HL-60/S4 treated with phorbol 12-myristate 13-acetate at 8.2 ng/mL for 4 days and 3 days (cell line): ENCODE results near the gene MYEOV.

Experiments used
- in situ Hi-C: fragments of 300-500 bp; cut with MboI; formaldehyde crosslinking; loops from 2 replicates; pipeline ENCODE4 v1.15.0; 2022; ENCODE audit warnings: low sequenced_read_pairs

The MYEOV gene

GRCh38 chr11:69314555-69314954 is 20.6 kb downstream of the MYEOV start:
- in situ Hi-C loops = no loop called here

- in situ Hi-C loops = no loop called here
These were observed 23.0 kb downstream of the MYEOV start for GRCh38 chr11:69316956-69317355.

GRCh38 chr11:69317401-69318092 is 23.6 kb downstream of the MYEOV start:
- in situ Hi-C loops = no loop called here

DNA sequence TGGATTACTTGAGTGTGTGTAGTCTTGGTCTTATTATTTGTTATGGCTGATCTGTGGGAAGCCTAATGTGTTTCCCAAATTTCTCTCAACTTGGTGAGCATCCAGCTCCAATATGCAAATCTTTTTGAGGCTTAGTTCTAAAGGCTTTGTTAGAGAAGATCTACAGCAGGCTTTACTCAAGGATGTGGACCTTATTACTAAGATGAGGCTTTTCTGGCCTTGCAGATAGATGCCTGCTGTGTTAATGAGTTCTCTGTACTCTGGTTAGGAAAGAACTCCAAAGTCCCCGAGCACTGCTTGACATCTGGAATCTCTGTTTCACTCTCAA is 24.1 kb downstream of the MYEOV start:
- in situ Hi-C loops = no loop called here

GRCh38 chr11:69319255-69320106 is 25.5 kb downstream of the MYEOV start:
- in situ Hi-C loops = no loop called here

GRCh38 chr11:69320326-69320725 is 26.4 kb downstream of the MYEOV start:
- in situ Hi-C loops = no loop called here

DNA sequence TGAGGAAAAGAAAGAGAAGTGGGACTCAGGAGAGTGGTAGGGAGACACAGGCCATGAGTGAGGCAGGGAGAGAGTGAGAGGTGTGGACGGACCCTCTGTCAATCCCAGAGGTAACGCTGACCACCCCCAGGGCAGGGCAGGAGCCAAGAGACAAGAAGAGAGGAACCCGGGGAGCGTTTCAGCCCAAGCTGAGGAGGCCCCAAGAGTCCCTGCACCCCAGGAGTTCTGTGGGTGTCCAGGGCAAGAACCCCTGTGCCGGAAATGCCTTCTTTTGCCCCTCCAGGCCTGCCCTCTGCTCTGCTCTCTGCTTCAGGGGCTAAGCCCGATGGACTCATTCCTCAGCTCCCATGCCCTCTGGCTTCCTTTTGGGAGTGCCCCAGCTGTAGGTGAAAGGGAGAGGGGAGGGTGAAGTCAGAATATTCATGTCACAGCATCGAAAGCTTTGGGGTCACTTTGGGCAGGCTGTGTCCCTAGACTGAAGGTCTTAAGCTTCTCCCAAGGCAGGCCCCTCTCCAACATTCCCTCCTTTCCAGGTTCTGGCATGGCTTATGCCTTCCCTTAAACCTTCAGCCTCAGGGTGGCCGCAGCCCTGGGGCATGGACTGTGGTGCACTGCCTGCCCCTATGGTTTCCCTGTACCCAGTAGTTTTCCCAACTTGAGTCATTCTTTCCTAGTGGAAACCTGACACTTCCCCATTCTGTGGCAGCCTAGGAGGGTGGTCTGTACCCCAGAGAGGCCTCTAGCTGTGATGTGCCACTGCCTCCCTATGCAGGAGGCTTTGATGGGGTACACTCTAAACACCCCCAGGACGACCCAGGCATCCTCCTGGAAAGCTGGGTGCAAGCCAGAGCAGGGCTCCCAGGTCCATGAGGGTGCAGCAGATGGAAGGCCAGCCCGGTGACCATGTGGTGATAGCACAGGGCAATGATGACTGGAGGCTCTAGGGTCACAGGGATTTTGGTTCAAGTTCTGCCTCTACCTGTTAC is 27.1 kb downstream of the MYEOV start:
- in situ Hi-C loops = no loop called here

GRCh38 chr11:69321877-69322361 is 28.0 kb downstream of the MYEOV start:
- in situ Hi-C loops = no loop called here

DNA sequence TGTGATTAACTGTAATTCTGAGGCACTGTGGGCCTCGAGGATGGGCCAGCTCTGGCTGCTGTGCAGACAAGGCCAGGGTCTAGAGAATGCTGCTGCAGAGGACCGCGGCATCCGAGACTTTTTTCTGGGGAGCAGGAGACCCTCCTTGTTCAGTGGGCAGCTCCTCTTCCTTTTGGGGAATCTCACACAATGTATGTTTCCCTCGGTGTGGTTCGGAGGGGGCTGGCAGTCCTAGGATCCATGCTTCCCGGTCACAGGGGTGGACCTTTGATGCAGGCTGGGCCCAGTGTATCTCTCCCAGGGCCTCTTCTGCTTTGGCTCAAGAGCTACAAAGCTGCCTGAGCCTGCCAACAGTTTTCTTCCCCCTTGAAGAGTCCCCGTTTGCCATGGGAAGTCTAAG is 31.5 kb downstream of the MYEOV start:
- in situ Hi-C loops = no loop called here

DNA sequence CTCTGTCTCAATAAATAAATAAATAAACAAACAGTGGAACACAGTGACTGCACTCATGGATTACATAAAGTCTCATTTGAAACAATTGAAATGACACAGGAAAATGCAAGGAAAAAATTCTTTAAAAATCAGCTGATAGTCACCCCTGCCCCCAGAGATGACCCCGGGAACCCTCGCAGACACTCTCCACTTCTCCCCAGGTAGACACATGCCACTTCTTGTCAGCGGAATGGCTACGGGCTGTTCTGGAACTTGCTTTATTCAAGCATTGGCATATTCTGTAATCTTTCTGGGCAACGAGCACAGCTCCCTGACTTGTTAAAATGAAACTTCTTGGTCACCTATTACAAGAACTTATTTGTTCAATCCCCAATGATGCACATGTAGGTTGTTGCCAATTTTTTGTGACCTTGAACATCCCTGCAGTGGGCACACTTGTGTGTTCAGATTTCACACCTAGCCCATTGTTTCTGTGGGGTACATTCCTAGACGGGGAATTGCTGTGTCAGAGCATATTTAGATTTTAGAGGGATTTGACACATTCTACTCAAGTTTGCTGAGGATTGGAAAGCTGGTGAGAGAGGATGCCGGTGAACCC is 32.8 kb downstream of the MYEOV start:
- in situ Hi-C loops = no loop called here

DNA sequence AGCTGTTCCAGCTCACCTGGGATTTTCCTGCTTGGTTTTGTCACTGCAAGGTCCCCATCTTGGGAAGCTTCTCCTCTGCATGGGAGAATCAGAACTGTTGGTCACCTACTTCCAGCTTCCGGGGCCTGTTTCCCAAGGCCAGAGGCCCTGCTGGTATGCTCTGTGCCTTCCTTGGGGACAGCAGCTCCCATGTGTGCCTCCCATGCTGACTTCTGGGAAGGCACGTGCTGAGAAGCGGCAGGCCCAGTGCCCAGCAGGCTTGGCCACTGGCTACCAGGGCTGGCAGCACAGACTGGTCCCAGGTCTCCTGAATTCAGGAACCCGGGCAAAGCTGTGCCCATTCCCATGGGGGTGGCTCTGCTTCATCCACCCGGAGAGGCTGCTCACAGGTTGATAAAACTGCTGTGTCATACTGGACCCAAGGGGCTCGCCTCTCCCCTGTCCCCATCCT is 33.8 kb downstream of the MYEOV start:
- in situ Hi-C loops = no loop called here

DNA sequence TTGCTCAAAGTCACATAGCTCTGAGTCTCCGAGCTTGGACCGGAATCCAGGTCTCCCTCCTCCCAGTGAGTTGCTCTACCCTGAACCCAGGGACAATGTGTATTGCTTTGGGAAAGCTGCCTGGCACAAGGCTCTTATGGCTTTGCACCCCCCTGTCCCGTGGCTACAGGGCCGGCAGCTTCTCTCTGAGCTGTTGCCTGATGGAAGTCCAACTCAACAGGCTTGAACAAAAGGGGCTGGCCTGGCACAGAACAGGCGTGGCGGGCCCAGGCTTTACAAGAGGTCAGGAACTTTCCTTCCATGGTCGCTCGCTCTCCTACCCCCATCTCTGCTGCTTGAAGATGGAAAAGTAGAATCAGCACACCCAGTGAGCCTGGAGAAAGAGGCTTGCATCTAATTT is 34.3 kb downstream of the MYEOV start:
- in situ Hi-C loops = no loop called here

GRCh38 chr11:69329581-69329980 is 35.6 kb downstream of the MYEOV start:
- in situ Hi-C loops = no loop called here

GRCh38 chr11:69330330-69330729 is 36.4 kb downstream of the MYEOV start:
- in situ Hi-C loops = no loop called here

GRCh38 chr11:69333149-69333710 is 39.3 kb downstream of the MYEOV start:
- in situ Hi-C loops = no loop called here

- in situ Hi-C loops = no loop called here
These were observed 39.9 kb downstream of the MYEOV start for GRCh38 chr11:69333879-69334278.

GRCh38 chr11:69335007-69335780 is 41.2 kb downstream of the MYEOV start:
- in situ Hi-C loops = no loop called here

GRCh38 chr11:69335781-69336405 is 41.9 kb downstream of the MYEOV start:
- in situ Hi-C loops = no loop called here

DNA sequence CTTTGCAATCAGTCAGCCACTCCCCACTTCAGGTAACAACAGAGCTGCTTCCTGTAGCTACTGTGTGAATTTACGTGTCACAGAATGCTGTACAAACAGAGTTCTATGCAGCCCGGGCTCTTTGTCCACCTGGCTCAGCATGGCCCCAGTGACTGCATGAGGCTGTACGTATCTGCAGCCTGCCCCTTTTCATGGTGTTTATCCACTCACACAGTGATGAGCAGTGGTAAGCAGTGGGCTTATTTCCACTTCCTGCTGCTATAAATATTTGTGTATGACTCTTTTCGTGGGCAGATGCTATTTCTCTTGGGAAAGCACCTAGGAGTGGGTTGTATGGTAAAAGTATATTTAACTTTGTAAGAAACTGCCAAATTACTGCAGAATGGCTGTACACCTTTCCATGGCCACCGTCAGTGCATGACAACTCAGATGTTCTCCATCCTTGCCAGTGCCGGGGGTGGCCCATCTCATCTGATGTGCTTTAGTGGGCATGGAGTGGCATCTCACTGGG is 43.3 kb downstream of the MYEOV start:
- in situ Hi-C loops = no loop called here
